HG03045 (cell line): ENCODE data around the gene SYS1.
A peak's percentile ranks its signal among the peaks of the same experiment; 100 is the strongest.

Experiments used
- ATAC-seq: cut with Tn5 transposase; IDR thresholded peaks from one replicate; pipeline ENCODE4 v1.9.1; 2021; ENCODE audit warnings: mild to moderate bottlenecking, moderate library complexity; ENCODE audit not compliant: unreplicated experiment

SYS1 gene

DNA sequence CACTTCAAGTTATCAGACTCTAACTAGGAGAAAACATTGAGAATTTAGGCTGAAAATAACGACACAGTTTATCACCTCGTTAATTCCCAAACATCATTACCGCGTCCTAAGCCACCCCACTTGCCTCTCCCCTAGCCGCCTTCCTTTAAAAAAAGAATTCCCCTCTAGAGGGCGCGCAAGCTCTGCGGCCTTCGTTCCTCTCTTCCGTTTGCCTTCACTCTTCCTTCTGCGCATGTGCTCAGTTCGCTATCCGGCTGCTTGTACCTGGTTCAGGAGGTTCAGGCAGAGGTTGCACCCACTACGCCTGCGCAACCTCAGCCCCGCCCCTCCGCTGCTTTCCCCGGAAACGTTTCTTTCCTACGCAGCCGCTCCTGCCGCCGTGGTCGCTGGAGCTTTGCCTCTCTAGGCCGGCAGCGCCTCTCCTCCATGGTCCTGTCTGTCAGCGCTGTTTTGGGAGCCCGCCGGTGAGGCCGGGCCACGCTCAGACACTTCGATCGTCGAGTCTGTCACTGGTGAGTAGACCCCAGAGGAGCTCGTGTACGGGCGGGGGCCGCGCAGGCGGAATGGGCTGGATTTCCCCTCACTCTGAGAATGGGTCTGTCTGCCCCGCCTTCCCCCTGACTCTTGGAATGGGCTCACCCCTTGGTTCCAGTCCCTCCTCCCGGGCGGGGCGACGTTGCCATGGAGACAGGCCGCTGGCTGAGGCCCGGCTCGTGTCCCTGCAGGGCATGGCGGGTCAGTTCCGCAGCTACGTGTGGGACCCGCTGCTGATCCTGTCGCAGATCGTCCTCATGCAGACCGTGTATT, at the start of gene SYS1:
Gene SYS1 (plus strand): TSS at position 353 of the 807 bp plus-strand sequence. CDS start 376 bp downstream, at position 729.
- ATAC-seq, result peak; percentile 78

GRCh38 chr20:45313943-45314342, 49.0 kb upstream of the SYS1 start:
- ATAC-seq, result no peak

DNA sequence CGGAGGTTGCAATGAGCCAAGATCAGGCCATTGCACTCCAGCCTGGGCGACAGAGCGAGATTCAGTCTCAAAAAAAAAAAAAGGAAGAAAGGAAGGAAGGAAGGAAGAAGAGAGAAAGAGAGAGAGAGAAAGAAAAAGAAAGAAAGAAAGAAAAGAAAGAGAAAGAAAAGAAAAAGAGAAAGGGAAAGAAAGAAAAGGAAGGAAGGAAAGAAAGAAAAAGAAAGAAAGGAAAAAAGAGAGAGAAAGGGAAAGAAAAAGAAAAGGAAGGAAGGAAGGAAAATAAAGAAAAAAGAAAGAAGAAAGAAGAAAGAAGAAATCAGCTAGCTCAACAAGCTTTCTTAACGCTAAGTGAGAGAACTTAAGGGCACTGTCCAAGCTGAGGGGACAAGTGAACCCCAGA, 47.3 kb upstream of the SYS1 start:
- ATAC-seq, result no peak

DNA sequence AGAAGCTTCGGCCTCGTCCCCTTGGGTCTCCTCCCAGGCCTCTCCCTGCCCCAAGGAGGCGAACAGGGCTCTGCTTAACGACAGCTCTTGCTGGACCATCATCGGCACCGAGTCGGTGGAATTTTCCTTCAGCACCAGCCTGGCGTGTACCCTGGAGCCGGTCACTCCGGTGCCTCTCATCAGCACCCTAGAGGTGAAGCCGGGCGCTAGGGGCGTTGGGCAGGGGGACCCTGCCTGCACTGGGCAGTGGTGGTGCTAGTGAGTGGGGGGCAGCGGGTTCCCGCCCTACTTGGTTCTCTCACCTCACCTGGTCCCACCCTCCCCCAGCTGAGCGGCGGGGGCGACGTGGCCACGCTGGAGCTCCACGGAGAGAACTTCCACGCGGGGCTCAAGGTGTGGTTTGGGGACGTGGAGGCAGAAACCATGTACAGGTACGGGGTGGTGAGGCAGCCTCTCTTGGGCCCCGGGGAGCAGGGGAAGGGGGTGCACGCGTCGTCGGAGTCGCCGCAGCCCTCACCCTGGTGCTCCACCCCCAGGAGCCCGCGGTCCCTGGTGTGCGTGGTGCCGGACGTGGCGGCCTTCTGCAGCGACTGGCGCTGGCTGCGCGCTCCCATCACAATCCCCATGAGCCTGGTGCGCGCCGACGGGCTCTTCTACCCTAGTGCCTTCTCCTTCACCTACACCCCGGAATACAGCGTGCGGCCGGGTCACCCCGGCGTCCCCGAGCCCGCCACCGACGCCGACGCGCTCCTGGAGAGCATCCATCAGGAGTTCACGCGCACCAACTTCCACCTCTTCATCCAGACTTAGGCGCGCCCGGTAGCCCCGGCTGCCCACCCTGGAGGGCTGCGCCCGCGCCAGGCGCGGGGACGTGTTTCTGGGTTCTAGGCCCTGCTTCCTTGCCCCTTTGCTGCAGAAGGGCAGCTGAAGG, 46.5 kb upstream of the SYS1 start:
- no peak for ATAC-seq

- ATAC-seq, result no peak
Measured at GRCh38 chr20:45317826-45318225, 45.1 kb upstream of the SYS1 start.

DNA sequence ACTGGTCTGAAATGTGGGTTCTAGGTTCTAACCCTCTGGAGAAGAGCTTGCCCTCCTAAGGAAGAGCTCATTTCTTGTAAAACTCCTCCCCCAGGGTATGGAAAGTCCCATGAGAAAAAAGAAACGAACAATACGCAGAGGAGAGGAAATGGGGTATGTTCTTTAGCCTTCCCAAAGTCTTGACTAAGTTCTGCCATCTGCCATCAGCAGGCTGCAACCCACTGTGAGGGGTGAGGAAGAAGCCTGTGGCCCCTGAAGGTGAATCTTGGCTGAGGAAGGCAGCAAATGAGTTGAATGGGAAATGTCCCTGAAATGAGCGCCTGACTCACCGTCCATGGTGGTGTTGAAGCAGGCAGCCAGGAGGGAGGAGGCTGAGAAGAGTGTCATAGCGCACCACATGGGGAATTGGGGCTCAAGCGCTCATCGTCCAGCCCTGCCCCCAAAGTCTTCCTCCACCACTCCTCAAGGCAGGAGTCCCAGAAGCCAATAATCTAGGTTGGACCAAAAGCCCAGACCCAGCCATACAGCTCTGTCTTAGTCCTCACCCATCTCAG, 44.5 kb upstream of the SYS1 start:
- no peak for ATAC-seq

DNA sequence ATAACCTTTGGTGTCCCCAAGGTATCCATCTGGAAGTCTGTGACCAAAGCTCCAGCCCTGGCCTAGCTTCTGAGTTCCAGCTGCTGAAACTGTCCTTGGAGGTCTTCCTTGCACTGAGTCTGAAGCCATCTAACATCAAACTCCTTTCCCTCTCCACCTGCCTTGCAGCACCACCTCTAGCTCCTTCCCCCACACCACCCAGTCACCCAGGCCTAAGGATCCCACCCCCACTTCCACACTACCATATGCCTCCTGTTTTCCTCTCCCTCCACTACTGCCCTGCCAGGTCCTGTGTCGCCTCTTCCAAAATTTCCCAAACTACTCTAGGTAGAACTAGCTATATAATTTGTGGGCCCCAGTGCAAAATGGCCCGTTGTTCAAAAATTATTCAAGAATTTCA, 44.0 kb upstream of the SYS1 start:
- ATAC-seq, result no peak

GRCh38 chr20:45320948-45321595, 41.9 kb upstream of the SYS1 start:
- no peak for ATAC-seq

DNA sequence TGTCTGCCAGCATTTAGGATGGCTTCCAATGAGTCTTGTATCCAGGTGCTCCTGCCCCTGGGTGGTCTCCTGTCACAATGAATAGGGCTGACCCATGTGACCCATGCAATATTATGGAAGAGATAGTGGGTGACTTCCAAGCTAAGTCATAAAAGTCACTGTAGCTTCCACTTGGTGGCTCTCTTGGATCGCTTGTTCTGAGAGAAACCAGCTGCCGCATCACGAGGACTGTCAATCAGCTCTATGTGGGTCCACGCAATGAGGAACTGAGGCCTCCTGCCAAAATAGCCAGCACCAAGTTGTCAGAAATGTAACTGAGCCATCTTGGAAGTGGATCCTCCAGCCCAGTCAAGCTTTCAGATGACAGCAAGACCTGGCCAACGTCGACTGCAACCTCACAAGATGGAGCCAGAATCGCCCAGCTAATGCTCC, 40.0 kb upstream of the SYS1 start:
- no peak for ATAC-seq

DNA sequence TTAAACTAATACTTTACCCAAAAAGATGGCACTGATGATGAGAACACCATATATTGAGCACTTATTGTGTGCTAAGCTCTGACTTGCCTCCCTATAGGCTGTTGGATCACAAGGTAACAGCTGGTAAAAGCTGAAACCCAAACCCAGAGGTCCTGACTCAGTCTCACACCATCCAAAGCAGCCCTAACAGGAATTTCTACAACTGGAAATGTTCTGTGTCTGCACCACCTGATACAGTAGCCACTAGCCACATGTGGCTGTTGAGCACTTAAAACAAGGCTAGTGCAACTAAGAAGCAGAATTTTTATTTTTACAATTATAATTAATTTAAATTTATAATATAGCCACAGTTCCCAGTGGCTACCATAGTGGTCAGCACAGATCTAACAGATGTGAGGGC, 39.2 kb upstream of the SYS1 start:
- no peak for ATAC-seq

DNA sequence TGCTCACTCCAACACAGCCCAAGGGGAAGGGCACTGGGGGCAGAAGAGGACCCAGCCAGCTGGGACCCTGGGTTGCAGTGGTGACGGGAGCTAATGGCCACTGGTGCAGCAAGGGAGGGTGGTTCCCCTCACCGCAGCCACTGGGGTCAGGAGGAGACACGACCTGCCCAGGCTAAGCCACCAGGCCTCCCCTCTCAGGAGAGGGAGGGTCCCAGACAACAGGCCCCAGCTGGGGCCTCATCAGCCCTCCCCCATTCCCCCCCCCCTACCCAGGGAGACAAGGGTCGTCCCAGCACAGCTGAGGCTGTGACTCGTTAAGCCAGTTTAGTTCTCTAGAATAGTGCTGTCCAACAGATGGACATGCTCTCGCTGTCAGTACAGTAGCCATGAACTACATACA, 37.6 kb upstream of the SYS1 start:
- no peak for ATAC-seq

- no peak for ATAC-seq
Measured at GRCh38 chr20:45328451-45328850, 34.5 kb upstream of the SYS1 start.

- ATAC-seq, result no peak
Measured at GRCh38 chr20:45329497-45330319, 33.2 kb upstream of the SYS1 start.

- ATAC-seq, result no peak
Measured at GRCh38 chr20:45330476-45330875, 32.5 kb upstream of the SYS1 start.

DNA sequence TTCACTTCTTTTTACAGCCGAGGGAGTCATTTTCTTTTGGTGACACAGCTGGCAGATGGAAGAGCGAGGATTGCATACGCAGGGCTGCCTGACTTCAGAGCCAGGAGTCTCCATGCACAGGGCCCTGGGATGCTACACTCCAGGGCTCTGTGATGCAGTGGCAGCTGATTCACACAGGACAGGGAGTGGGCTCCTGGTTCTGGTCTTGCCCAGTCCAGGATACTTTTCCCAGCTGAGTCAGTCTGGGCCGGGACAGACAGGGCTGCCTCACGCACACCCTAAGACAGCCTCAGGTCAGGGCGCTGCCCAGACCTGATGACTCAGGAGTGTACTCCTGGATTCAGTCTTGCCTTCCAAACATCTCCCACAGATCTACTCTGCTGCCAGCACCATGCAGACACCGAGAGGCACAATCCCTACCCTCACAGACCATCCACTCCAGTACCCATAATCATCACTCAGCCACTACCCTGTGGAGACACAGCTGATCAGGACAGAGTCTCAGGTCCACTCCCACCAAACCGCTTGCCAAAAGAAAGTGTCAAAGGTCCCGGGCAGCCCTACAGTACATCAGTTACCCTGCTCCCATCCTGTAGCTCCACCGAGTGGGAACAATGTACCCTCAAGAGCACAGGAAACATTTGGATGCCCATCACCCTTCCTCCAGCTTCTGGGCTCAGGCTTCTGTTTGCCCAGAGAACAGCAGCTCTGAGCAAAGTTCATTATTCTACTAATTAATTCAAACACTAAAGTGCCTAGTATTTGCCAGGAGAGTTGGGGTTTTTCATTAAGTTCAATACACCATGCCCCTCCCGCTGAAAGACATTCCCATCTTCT, 26.2 kb upstream of the SYS1 start:
- no peak for ATAC-seq

- ATAC-seq, result no peak
Measured at GRCh38 chr20:45337367-45338120, 25.4 kb upstream of the SYS1 start.

DNA sequence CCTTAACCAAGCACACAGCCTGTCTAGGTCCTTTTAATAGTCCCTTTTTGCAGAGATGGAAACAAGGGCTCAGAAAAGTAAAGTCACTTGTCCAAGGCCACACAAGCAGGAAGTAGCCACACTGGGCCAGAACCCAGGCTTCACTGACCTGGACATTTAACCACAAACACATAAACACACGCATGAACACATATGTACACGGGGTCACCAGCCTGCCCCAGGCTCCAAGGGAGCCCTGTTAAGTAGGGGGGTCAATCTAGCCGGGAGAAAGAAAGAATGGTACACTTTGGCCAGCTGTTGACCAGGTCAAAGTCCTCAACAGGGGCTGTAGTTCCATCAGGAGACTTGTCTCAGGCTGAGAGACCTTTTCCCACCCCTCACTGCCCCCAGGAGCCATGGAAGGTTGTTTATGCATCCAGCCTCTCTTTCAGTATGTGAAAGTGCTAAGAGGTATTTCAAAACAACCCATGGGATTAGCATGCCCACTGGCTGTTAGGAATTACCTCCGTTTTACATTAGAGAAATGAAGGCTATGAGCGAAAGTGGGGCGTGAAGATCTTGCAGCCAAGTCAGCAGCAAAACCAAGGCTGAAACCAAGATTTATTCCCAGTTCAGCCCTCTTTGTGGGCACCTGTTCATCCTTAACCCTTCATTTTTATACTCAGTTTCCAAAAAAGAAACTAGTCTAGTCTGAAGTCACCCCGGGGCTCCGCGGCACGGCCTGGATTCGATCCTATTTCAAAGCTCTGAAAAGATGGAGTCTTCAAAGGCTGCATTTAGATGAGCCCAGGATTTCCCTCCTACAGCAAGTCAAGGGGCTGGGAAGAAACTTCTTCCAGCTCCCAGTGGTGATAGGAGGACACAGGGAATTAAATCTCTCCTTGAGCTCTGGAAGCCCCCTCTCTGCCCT, 24.6 kb upstream of the SYS1 start:
- no peak for ATAC-seq

DNA sequence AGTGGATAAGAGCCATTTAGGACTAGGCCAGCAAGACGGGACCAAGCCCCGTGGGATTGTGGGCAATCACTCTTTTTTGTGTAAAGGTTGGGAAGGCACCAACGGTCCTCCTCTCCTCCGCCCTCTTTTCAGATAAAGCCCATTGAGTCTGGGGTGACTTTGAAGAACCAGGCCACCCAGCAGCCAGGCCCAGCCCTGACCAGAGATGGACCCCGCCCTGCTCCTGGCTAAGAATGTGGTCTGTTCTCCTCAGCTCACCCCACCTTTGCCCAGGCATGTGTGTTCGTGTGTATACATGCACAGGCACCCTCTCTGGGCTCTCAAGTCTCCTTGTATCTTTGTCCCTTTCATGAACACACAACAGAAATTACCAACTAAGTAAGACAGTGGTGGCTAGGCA, 23.9 kb upstream of the SYS1 start:
- ATAC-seq, result no peak
